SIG-M5 treated with dmso at 0.1 percent for 504 hours (cell line): ENCODE measurements around the gene TRIM66.

ENCODE experiments used
- DNase-seq: peaks from one replicate; lab custom pipeline; 2025; ENCODE audit not compliant: unreplicated experiment; lab: John Stamatoyannopoulos, UW

The TRIM66 gene

GRCh38 chr11:8661001-8661795, 21.3 kb downstream of the TRIM66 start:
- DNase-seq: no peak

GRCh38 chr11:8658321-8659057, 24.0 kb downstream of the TRIM66 start:
- DNase-seq: no peak

GRCh38 chr11:8656291-8656690, 26.2 kb downstream of the TRIM66 start:
- DNase-seq: no peak

- no peak for DNase-seq
Observed at GRCh38 chr11:8654503-8654902, 28.0 kb downstream of the TRIM66 start.

GRCh38 chr11:8652140-8652539, 30.3 kb downstream of the TRIM66 start:
- DNase-seq: no peak

- DNase-seq: no peak
Observed at GRCh38 chr11:8650401-8650990, 32.0 kb downstream of the TRIM66 start.

GRCh38 chr11:8649361-8649760, 33.1 kb downstream of the TRIM66 start:
- DNase-seq: no peak

- DNase-seq: no peak
Observed at GRCh38 chr11:8646873-8647272, 35.6 kb downstream of the TRIM66 start.

- no peak for DNase-seq
Observed at GRCh38 chr11:8642196-8642841, 40.1 kb downstream of the TRIM66 start.

- DNase-seq: no peak
Observed at GRCh38 chr11:8641332-8641731, 41.1 kb downstream of the TRIM66 start.

GRCh38 chr11:8640267-8640906, 42.1 kb downstream of the TRIM66 start:
- DNase-seq: no peak

GRCh38 chr11:8639655-8640054, 42.8 kb downstream of the TRIM66 start:
- DNase-seq: no peak

GRCh38 chr11:8638300-8638699, 44.2 kb downstream of the TRIM66 start:
- DNase-seq: no peak

GRCh38 chr11:8636127-8636526, 46.3 kb downstream of the TRIM66 start:
- no peak for DNase-seq

- DNase-seq: no peak
Observed at GRCh38 chr11:8634498-8634897, 48.0 kb downstream of the TRIM66 start.

GRCh38 chr11:8631395-8632118, 50.9 kb downstream of the TRIM66 start:
- no peak for DNase-seq

- DNase-seq: no peak
Observed at GRCh38 chr11:8624698-8625097, 57.8 kb downstream of the TRIM66 start.

- no peak for DNase-seq
Observed at GRCh38 chr11:8621147-8621546, 61.3 kb downstream of the TRIM66 start.

GRCh38 chr11:8617063-8617462, 65.4 kb downstream of the TRIM66 start:
- DNase-seq: no peak

- no peak for DNase-seq
Observed at GRCh38 chr11:8615291-8616032, 67.0 kb downstream of the TRIM66 start.
